Gastrocnemius medialis (tissue), 4 donors: ENCODE results near the gene CNTNAP3B. TPM values are rescaled to one million over a fixed set of nuclear protein-coding genes. Genes with fewer than 3 reads are reported as not detected.
"Not testable (repeated sequence)": the region's sequence is repeated elsewhere in the genome, so short reads cannot be mapped to it uniquely, and the experiment has no call there.

Experiments used
- ATAC-seq, 2 donors: fragments of 150-250 bp; one replicate each; pipeline ENCODE4 v1.9.1; 2016
- DNase-seq, 2 donors: peaks; one replicate each; pipeline ENCODE4 v3.0.0-alpha.2; 2019
- H3K27ac ChIP-seq, 4 donors: fragments of 200-600 bp; sonication (generic); 1 replicate in 1 of 4; 2 replicates in 3 of 4; pipeline ENCODE4 v1.5.1; 2016 to 2018; ENCODE audit warnings: mild to moderate bottlenecking in 2 of 4, moderate library complexity in 1 of 4
- H3K27me3 ChIP-seq, 3 donors: fragments of 200-600 bp; sonication (generic) in 2 of 3; 1 replicate in 1 of 3; 2 replicates in 2 of 3; pipeline versions ENCODE4 v1.5.1 to v1.6.0; 2016 to 2019; ENCODE audit warnings: mild to moderate bottlenecking in 1 of 3, moderate library complexity in 1 of 3
- H3K36me3 ChIP-seq, 2 donors: fragments of 200-600 bp; sonication (generic) in 1 of 2; one replicate each; pipeline ENCODE4 v1.5.1; 2017 to 2018
- H3K4me1 ChIP-seq, 2 donors: fragments of 200-600 bp; sonication (generic) in 1 of 2; one replicate each; pipeline ENCODE4 v1.5.1; 2016 to 2017; ENCODE audit warnings: mild to moderate bottlenecking in 2 of 2
- H3K4me3 ChIP-seq, 4 donors: fragments of 200-600 bp; sonication (generic) in 3 of 4; 1 replicate in 1 of 4; 2 replicates in 3 of 4; pipeline ENCODE4 v1.5.1; 2016 to 2019; ENCODE audit warnings: mild to moderate bottlenecking in 2 of 4
- H3K9me3 ChIP-seq, 3 donors: fragments of 200-600 bp; sonication (generic) in 2 of 3; 1 replicate in 1 of 3; 2 replicates in 2 of 3; pipeline ENCODE4 v1.5.1; 2016 to 2019
- in situ Hi-C, 4 donors: fragments of 200-750 bp; cut with MboI; loops; one replicate each; pipeline versions ENCODE4 v1.15.0 to v1.8.0; 2017; ENCODE audit warnings: low sequenced_read_pairs in 4 of 4
- intact Hi-C: fragments of 100-400 bp; cut with DNase I; formaldehyde crosslinking; loops from one replicate; pipeline ENCODE4 v1.15.1; 2023; ENCODE audit warnings: low total_unique reads
- total RNA-seq, 4 donors: library from RNA; depleted of rRNA; stranded (reverse); fragments of >200 nt; gene quantifications; one replicate each; pipeline versions ENCODE4 v1.1.0 to v1.2.3, GENCODE V29; 2016

CNTNAP3B gene
- total RNA-seq, 4 donors from 2014 or later, result 2.4 to 7.4 (median 2.7) TPM

- intact Hi-C loops, result not testable (repeated sequence)
Measured at GRCh38 chr9:42053874-42054273, 75.4 kb downstream of the CNTNAP3B start.

DNA sequence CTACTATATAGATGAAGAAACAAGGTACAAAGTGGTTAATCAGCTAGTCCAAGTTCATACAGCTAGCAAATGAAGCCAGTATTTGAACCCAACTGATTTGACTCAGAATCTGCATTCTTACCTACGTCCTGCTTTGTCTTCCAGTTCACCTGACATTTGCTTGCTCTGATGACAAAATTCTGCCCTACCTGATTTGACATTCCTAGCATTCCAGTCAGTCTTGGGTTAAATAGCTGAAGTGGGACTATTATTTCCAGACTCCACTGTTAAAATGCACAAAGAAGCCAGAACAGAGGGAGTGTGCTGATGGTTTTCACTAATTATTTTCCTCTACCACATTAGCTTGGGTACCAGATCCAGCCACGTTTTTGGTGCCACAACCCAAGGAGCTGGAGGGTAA lies 78.5 kb downstream of the CNTNAP3B start:
- DNase-seq, H3K4me3 ChIP-seq, H3K36me3 ChIP-seq, ATAC-seq, intact Hi-C loops, H3K27me3 ChIP-seq, H3K27ac ChIP-seq, H3K4me1 ChIP-seq, H3K9me3 ChIP-seq, in situ Hi-C loops: not testable (repeated sequence)

More at GRCh38 chr9:42053874-42054273, 75.4 kb downstream of the CNTNAP3B start:
- ATAC-seq, in situ Hi-C loops, H3K27ac ChIP-seq, H3K9me3 ChIP-seq, H3K36me3 ChIP-seq, H3K4me3 ChIP-seq, DNase-seq, H3K4me1 ChIP-seq, H3K27me3 ChIP-seq: not testable (repeated sequence)

DNA sequence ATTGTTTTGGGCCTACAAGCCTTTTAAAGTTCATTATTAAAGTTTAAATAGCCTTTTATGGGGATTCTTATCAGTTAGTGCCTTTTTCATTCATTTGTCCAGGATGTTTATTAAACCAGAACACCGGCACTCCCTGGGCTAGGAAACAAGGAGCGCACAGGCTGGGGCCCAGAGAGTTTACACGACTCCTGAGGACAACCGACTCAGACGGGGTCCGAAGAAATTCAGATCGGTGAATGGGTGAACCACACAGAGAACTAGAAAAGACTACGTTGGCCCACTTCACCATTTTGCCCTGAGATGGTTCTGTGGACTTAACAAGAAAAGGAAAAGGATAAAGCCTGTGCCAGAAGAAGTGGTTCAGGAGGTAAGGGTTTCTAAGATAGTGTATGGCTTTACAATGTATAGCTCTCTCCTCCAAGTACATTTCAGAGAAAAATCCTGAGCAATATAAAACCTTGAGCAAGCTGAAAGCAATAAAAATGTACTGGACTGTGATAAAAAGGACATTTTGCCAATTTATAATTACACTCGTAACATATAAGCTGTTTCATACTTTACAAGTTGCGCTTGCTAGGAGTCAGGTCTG lies 84.7 kb downstream of the CNTNAP3B start:
- in situ Hi-C loops, H3K27me3 ChIP-seq, H3K4me3 ChIP-seq, H3K36me3 ChIP-seq, intact Hi-C loops, H3K27ac ChIP-seq, ATAC-seq, H3K9me3 ChIP-seq, DNase-seq, H3K4me1 ChIP-seq: not testable (repeated sequence)

- H3K36me3 ChIP-seq, H3K4me1 ChIP-seq, ATAC-seq, in situ Hi-C loops, H3K27ac ChIP-seq, H3K4me3 ChIP-seq, DNase-seq, H3K9me3 ChIP-seq, intact Hi-C loops, H3K27me3 ChIP-seq: not testable (repeated sequence)
Measured at GRCh38 chr9:42033541-42033940, 95.7 kb downstream of the CNTNAP3B start.

DNA sequence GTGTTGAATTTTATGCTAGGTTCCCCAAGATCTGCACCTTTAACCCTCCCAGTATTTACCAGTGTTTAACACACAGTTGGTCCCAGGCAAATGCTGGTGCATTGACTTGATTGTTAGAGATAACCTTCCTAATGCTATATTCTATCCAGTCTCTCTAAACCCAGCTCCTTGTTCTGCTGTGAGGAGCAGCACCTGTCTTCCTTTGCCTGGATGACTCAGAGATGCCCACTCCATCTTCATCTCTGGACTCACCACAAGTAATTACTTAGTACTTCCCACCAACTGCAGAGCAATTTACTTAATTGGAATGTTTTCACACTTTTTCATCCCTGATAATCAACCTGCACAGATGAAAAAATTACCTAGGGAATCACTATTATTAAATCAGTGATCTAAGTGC lies 108.6 kb downstream of the CNTNAP3B start:
- H3K4me1 ChIP-seq, intact Hi-C loops, H3K36me3 ChIP-seq, H3K9me3 ChIP-seq, H3K4me3 ChIP-seq, H3K27ac ChIP-seq, DNase-seq, in situ Hi-C loops, H3K27me3 ChIP-seq, ATAC-seq: not testable (repeated sequence)

DNA sequence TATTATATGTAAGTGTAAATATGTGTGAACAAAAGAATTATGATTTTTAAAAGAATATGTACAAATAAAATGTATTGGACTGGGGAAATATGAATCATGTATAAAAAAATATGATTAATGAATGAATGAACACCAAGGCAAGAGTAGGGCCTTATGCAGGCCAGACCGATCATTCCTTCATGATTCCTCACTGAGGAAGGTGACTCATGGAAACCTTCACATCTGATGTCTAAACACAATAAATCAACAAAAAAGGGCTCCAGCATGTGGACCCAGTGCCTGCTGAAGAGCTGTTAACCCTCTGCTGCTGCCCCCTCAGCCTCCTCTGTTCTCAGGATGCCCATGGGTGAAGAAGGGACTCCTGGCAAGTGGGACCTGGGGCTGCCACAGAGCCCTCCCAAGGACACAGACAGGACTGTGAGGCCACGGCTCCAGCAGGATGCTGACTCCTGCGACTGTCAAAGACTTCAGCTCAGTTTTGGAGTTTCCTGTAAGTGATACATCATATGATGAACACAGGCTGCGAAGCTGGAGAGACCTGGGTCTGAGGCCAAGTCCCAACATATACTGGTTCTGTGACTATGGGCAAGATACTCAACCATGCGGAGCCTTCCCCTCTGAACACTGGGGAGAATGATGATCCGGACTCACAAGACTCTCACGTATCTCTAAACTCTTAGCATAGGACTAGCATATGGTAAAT lies 110.9 kb downstream of the CNTNAP3B start:
- H3K27me3 ChIP-seq, H3K4me3 ChIP-seq, ATAC-seq, H3K27ac ChIP-seq, H3K4me1 ChIP-seq, DNase-seq, intact Hi-C loops, H3K36me3 ChIP-seq, H3K9me3 ChIP-seq, in situ Hi-C loops: not testable (repeated sequence)

DNA sequence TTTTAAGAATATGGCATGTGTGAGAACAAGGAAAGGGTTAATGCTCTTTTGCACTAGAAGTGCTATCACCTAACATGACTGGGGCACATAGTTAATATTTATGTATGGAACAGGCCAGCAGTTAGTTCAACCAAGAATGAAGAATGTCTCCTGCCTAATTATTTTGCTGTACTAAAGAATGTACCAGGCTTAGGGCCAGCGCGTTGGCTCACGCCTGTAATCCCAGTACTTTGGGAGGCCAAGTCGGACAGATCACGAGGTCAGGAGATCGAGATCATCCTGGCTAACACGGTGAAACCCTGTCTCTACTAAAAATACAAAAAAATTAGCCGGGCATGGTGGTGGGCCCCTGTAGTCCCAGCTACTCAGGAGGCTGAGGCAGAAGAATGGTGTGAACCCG lies 114.9 kb downstream of the CNTNAP3B start:
- H3K4me1 ChIP-seq, H3K4me3 ChIP-seq, DNase-seq, ATAC-seq, H3K36me3 ChIP-seq, H3K27ac ChIP-seq, H3K27me3 ChIP-seq, H3K9me3 ChIP-seq, in situ Hi-C loops, intact Hi-C loops: not testable (repeated sequence)

GRCh38 chr9:41991607-41992006 lies 137.6 kb downstream of the CNTNAP3B start:
- H3K9me3 ChIP-seq, H3K27ac ChIP-seq, in situ Hi-C loops, DNase-seq, H3K4me3 ChIP-seq, intact Hi-C loops, ATAC-seq, H3K36me3 ChIP-seq, H3K27me3 ChIP-seq, H3K4me1 ChIP-seq: not testable (repeated sequence)

GRCh38 chr9:41980271-41980670 lies 149.0 kb downstream of the CNTNAP3B start:
- in situ Hi-C loops, H3K27me3 ChIP-seq, DNase-seq, H3K4me3 ChIP-seq, ATAC-seq, H3K9me3 ChIP-seq, H3K36me3 ChIP-seq, H3K27ac ChIP-seq, H3K4me1 ChIP-seq, intact Hi-C loops: not testable (repeated sequence)

DNA sequence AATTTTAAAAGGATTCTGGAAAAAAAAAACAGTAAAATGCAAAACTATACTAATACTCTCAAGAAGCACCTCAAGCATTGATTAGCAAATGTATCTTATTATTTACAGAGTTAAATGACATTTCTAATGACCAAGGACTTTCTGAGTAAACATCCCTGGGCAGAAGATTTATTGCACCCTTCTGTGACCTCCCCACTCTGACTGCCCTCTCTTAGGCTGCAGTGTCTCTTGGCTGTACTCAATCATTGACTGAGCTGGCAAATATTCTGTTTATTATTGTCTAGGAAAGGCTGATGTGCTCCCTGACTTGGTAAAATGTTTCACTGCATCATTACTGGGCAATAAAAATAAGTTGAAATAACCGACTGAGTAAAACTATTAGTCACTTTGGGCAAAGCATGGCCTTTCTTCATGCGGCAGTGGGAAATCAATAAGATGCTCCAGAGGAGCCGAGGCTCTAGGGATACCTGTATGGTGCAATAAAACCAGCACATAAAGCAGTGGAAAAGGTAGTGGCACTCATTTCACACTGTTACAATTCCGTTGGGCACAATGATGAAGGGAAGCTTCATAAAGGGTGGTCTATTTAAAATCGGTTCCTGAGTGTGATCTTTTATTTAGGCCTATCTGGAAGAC lies 151.1 kb downstream of the CNTNAP3B start:
- H3K36me3 ChIP-seq, H3K27ac ChIP-seq, ATAC-seq, H3K9me3 ChIP-seq, DNase-seq, H3K4me1 ChIP-seq, H3K27me3 ChIP-seq, in situ Hi-C loops, H3K4me3 ChIP-seq, intact Hi-C loops: not testable (repeated sequence)

DNA sequence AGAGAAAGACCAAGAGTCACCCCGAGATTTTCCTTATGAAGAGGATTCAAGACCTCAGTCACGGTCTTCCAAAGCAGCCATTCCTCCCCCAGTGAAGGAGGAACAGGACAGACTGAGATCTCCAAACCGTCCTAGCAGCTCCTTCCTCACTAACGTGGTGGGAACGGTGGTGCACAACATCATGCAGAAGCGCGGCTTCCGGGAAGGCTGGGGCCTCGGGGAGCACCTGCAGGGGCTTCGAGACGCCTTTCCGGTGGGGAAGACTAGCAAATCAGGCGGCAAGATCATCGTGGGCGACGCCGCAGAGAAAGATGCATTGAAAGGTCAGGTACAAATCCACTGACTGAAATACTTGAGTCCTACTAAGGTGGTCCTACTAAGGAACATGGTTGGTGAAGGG lies 154.3 kb downstream of the CNTNAP3B start:
- DNase-seq, ATAC-seq, H3K4me3 ChIP-seq, H3K27me3 ChIP-seq, H3K4me1 ChIP-seq, in situ Hi-C loops, H3K36me3 ChIP-seq, intact Hi-C loops, H3K9me3 ChIP-seq, H3K27ac ChIP-seq: not testable (repeated sequence)

DNA sequence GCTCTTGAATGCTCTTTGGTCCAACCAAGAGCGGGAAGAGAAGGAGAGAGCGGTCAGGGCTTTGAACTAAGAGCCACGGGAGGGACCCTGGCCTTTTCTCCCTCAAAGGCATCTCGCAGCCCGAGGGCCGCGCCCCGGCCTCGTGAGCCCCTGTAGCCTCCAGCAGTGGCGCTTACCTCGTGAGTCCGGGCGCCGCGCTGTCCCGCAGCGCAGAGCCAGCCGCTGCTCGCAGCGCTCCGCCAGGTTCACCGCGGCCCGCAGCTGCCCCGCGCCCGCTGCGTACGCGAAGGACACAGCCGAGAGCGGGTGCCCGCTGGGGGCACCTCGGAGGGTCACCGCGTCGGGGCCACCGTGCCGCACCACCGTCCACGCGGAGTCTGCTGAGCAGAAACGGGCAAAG lies 176.2 kb downstream of the CNTNAP3B start:
- DNase-seq, H3K36me3 ChIP-seq, ATAC-seq, H3K4me1 ChIP-seq, intact Hi-C loops, in situ Hi-C loops, H3K9me3 ChIP-seq, H3K27ac ChIP-seq, H3K27me3 ChIP-seq, H3K4me3 ChIP-seq: not testable (repeated sequence)
